ENCODE measurements around the gene MDM4.

DNA sequence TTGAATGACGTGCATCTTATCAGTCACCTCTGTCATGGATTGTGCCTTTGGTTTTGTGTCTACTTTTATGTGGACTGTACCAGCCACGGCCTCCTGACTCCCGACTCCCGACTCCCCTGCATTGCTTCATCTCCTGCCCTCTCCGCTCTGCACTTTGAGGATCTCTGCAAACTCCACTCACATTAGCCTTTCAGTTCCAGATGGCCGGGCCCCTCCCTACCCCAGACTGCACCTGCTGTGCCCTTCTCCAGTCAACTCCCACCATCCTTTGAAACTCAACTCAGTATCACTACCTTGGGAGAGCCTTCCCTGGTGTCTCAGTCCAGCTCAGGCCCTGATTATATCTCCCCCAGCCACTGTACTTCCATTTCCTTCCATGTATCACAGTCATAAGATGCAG, 71.4 kb downstream of the MDM4 start:
- no peak for TF ChIP-seq POLR2A (IDR thresholded peaks at IDR 0.05; ENCODE audit: low read length)
- TF ChIP-seq, protein P1, sequence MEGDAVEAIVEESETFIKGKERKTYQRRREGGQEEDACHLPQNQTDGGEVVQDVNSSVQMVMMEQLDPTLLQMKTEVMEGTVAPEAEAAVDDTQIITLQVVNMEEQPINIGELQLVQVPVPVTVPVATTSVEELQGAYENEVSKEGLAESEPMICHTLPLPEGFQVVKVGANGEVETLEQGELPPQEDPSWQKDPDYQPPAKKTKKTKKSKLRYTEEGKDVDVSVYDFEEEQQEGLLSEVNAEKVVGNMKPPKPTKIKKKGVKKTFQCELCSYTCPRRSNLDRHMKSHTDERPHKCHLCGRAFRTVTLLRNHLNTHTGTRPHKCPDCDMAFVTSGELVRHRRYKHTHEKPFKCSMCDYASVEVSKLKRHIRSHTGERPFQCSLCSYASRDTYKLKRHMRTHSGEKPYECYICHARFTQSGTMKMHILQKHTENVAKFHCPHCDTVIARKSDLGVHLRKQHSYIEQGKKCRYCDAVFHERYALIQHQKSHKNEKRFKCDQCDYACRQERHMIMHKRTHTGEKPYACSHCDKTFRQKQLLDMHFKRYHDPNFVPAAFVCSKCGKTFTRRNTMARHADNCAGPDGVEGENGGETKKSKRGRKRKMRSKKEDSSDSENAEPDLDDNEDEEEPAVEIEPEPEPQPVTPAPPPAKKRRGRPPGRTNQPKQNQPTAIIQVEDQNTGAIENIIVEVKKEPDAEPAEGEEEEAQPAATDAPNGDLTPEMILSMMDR (IDR thresholded peaks at IDR 0.05) = no peak
- TF ChIP-seq, protein P2, sequence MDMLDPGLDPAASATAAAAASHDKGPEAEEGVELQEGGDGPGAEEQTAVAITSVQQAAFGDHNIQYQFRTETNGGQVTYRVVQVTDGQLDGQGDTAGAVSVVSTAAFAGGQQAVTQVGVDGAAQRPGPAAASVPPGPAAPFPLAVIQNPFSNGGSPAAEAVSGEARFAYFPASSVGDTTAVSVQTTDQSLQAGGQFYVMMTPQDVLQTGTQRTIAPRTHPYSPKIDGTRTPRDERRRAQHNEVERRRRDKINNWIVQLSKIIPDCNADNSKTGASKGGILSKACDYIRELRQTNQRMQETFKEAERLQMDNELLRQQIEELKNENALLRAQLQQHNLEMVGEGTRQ (IDR thresholded peaks at IDR 0.05) = no peak
- TF ChIP-seq RCOR1 (IDR thresholded peaks at IDR 0.05; ENCODE audit: low read depth, low read length) = no peak

All from A549 (cell line).